ENCODE results near the gene IL17RD. TPM values are rescaled to one million over a fixed set of nuclear protein-coding genes. Genes with fewer than 3 reads are reported as not detected.

Gene IL17RD
- total and polyA plus RNA-seq, 10 of the 15 experiments (the other 5 are each of a cell fraction or from before 2014, with no cell fraction given): 0.01 to 0.08 (median 0.04) TPM; not detected in 3

DNA sequence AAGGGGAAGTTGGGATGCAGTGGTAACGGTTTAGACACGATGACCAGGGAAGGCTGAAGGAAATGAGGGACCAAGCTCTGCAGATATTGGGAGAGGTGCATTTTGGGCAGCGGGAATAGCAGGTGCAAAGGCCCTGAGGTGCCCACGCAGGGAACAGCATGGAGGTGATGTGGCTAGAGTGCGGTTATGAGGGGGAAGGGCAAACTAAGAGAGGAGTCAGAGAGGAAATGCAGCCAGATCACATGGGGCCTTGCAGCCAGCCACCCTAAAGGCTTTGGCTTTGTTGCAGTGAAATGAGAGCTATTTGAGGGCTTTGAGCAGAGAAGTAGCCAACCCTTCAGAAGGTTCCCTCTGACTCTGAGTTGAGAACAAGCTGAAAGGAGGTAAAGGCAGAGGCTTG is 102.1 kb downstream of the IL17RD start:
- H3K36me3 ChIP-seq (ENCODE audit: control insufficient read depth in 2 of 2, insufficient read depth in 2 of 2, low read length in 1 of 2): no peaks in the 10 kb centered on the region
- WGBS (ENCODE audit: insufficient coverage, insufficient replicate concordance, low lambda C conversion rate, missing lambda C conversion rate): 28% methylated on average over 5 of the region's 5 CpGs
- in situ Hi-C loops (cut with MboI) (no loop called here), intact Hi-C loops (cut with micrococcal nuclease; ENCODE audit: unreplicated experiment) (loop anchor here (10.0 kb wide), 1 partner anchor 358 kb away; no protein-coding TSS in a partner anchor)
- no peak overlapping the region for H2AFZ ChIP-seq (ENCODE audit: control insufficient read depth, low read depth, low read length)
- FAIRE-seq (no peak), DNase-seq (ENCODE audit: low read depth, low spot score) (no peak), ATAC-seq (no peak)
- ChIA-PET CTCF (interaction anchor here (0.8 to 1.3 kb wide), 5 partner anchors 8 to 360 kb away, joined by 3 to 4 read pairs (median 3); no protein-coding TSS in a partner anchor), POLR2A (interaction anchor here (0.7 kb wide), 1 partner anchor 14 kb away, joined by 3 read pairs; no protein-coding TSS in a partner anchor), SMC1A (ENCODE audit: uncharacterized antibody, unreplicated experiment) (interaction anchor here (1.3 to 1.9 kb wide), 2 partner anchors 14 to 16 kb away, joined by 3 to 7 read pairs; no protein-coding TSS in a partner anchor), RAD21 (ENCODE audit: unreplicated experiment) (no interaction called here)
- no peaks in the 10 kb centered on the region for H3K27me3 ChIP-seq (replicated peaks in 1 of 2; ENCODE audit: control insufficient read depth in 2 of 2, insufficient read depth in 2 of 2, low read length in 1 of 2)
- no peak overlapping the region for H3K4me2 ChIP-seq (ENCODE audit: control insufficient read depth, insufficient read depth)
- no TSS peak for BruUV-seq (replicated peaks)
- no peak overlapping the region for H3K4me3 ChIP-seq
- H3K79me2 ChIP-seq (ENCODE audit: control insufficient read depth, insufficient read depth, low read length): no peaks in the 10 kb centered on the region
- peaks cover 3% of the 10 kb centered on the region; the same call in 1 of the 2 replicates for H3K4me1 ChIP-seq (ENCODE audit: control insufficient read depth, insufficient read depth, low read length)
- no peaks in the 10 kb centered on the region; the same call in 1 of the 3 replicates for H3K9me3 ChIP-seq (replicated peaks; ENCODE audit: control insufficient read depth, insufficient read depth, low read length)
- TF ChIP-seq ZNF384 (IDR thresholded peaks at IDR 0.05; ENCODE audit: borderline replicate concordance, low read depth, low read length): no peak
- no peaks in the 10 kb centered on the region for H4K20me1 ChIP-seq (ENCODE audit: control insufficient read depth, insufficient read depth)
- no peak overlapping the region for H3K27ac ChIP-seq (ENCODE audit: control insufficient read depth, insufficient read depth)
- H3K9ac ChIP-seq (ENCODE audit: control insufficient read depth, insufficient read depth, low read length): no peak overlapping the region

DNA sequence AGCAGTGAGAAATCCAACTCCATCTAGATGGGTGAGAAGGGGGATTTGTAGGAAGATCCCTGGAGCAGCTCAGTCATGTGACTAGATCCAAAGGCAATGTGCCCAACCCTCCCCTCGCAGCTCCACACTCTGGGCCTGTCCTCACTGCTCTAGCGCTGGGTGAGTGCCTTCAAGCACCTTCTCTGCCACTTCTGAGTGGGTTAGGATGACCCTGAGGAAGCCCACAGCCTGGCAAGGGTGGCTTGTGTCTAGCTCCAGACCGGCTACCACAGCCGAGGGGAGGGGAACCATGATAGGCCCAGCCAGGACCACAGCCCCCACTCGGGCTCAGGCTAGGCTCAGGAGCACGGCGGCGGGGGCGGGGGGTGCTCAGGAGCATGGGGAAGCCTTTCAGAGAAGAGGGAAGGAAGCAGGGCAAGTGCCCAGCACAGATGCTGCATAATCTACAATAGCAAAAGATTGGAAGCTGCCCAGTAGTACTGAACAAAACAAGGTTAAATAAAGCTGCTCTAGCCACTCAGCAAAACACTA is 103.0 kb downstream of the IL17RD start:
- DNase-seq (ENCODE audit: low read depth, low spot score) (no peak), FAIRE-seq (no peak), ATAC-seq (no peak)
- WGBS (ENCODE audit: insufficient coverage, insufficient replicate concordance, low lambda C conversion rate, missing lambda C conversion rate): 33% methylated on average over 7 of the region's 9 CpGs
- Histone ChIP-seq H3K79me2 (ENCODE audit: control insufficient read depth, insufficient read depth, low read length) (no peaks in the 10 kb centered on the region), H3K4me3 (no peak overlapping the region), H4K20me1 (ENCODE audit: control insufficient read depth, insufficient read depth) (no peaks in the 10 kb centered on the region), H3K27me3 (replicated peaks in 1 of 2; ENCODE audit: control insufficient read depth in 2 of 2, insufficient read depth in 2 of 2, low read length in 1 of 2) (no peaks in the 10 kb centered on the region), H2AFZ (ENCODE audit: control insufficient read depth, low read depth, low read length) (no peak overlapping the region), H3K4me2 (ENCODE audit: control insufficient read depth, insufficient read depth) (no peak overlapping the region), H3K9ac (ENCODE audit: control insufficient read depth, insufficient read depth, low read length) (no peak overlapping the region), H3K9me3 (replicated peaks; ENCODE audit: control insufficient read depth, insufficient read depth, low read length) (no peaks in the 10 kb centered on the region; the same call in 1 of the 3 replicates), H3K27ac (ENCODE audit: control insufficient read depth, insufficient read depth) (no peak overlapping the region), H3K4me1 (ENCODE audit: control insufficient read depth, insufficient read depth, low read length) (no peaks in the 10 kb centered on the region), H3K36me3 (ENCODE audit: control insufficient read depth in 2 of 2, insufficient read depth in 2 of 2, low read length in 1 of 2) (no peaks in the 10 kb centered on the region)
- ChIA-PET RAD21 (ENCODE audit: unreplicated experiment) (no interaction called here), POLR2A (interaction anchor here (0.7 kb wide), 1 partner anchor 14 kb away, joined by 3 read pairs; no protein-coding TSS in a partner anchor), SMC1A (ENCODE audit: uncharacterized antibody, unreplicated experiment) (interaction anchor here (0.5 to 1.3 kb wide), 2 partner anchors 15 to 100 kb away, joined by 3 to 4 read pairs; no protein-coding TSS in a partner anchor), CTCF (interaction anchor here (0.9 to 1.3 kb wide), 3 partner anchors 9 to 74 kb away, joined by 3 to 4 read pairs (median 3); no protein-coding TSS in a partner anchor)
- intact Hi-C loops (cut with micrococcal nuclease; ENCODE audit: unreplicated experiment): loop anchor here (10.0 kb wide), 1 partner anchor 357 kb away; no protein-coding TSS in a partner anchor
- BruUV-seq (replicated peaks): no TSS peak
- in situ Hi-C loops (cut with MboI): no loop called here
- TF ChIP-seq, protein P1, sequence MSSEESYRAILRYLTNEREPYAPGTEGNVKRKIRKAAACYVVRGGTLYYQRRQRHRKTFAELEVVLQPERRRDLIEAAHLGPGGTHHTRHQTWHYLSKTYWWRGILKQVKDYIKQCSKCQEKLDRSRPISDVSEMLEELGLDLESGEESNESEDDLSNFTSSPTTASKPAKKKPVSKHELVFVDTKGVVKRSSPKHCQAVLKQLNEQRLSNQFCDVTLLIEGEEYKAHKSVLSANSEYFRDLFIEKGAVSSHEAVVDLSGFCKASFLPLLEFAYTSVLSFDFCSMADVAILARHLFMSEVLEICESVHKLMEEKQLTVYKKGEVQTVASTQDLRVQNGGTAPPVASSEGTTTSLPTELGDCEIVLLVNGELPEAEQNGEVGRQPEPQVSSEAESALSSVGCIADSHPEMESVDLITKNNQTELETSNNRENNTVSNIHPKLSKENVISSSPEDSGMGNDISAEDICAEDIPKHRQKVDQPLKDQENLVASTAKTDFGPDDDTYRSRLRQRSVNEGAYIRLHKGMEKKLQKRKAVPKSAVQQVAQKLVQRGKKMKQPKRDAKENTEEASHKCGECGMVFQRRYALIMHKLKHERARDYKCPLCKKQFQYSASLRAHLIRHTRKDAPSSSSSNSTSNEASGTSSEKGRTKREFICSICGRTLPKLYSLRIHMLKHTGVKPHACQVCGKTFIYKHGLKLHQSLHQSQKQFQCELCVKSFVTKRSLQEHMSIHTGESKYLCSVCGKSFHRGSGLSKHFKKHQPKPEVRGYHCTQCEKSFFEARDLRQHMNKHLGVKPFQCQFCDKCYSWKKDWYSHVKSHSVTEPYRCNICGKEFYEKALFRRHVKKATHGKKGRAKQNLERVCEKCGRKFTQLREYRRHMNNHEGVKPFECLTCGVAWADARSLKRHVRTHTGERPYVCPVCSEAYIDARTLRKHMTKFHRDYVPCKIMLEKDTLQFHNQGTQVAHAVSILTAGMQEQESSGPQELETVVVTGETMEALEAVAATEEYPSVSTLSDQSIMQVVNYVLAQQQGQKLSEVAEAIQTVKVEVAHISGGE (CRISPR knock-in tag; IDR thresholded peaks at IDR 0.05): no peak
- TF ChIP-seq HDAC6 (IDR thresholded peaks at IDR 0.05; ENCODE audit: unreplicated experiment): no peak
- no peak for TF ChIP-seq CBFB (IDR thresholded peaks at IDR 0.05; ENCODE audit: low read depth)
- TF ChIP-seq, protein P2, sequence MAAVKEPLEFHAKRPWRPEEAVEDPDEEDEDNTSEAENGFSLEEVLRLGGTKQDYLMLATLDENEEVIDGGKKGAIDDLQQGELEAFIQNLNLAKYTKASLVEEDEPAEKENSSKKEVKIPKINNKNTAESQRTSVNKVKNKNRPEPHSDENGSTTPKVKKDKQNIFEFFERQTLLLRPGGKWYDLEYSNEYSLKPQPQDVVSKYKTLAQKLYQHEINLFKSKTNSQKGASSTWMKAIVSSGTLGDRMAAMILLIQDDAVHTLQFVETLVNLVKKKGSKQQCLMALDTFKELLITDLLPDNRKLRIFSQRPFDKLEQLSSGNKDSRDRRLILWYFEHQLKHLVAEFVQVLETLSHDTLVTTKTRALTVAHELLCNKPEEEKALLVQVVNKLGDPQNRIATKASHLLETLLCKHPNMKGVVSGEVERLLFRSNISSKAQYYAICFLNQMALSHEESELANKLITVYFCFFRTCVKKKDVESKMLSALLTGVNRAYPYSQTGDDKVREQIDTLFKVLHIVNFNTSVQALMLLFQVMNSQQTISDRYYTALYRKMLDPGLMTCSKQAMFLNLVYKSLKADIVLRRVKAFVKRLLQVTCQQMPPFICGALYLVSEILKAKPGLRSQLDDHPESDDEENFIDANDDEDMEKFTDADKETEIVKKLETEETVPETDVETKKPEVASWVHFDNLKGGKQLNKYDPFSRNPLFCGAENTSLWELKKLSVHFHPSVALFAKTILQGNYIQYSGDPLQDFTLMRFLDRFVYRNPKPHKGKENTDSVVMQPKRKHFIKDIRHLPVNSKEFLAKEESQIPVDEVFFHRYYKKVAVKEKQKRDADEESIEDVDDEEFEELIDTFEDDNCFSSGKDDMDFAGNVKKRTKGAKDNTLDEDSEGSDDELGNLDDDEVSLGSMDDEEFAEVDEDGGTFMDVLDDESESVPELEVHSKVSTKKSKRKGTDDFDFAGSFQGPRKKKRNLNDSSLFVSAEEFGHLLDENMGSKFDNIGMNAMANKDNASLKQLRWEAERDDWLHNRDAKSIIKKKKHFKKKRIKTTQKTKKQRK (IDR thresholded peaks at IDR 0.05; ENCODE audit: low read depth, low read length): no peak
- TF ChIP-seq, protein P3, sequence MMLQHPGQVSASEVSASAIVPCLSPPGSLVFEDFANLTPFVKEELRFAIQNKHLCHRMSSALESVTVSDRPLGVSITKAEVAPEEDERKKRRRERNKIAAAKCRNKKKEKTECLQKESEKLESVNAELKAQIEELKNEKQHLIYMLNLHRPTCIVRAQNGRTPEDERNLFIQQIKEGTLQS (IDR thresholded peaks at IDR 0.05; ENCODE audit: borderline replicate concordance, extremely low read depth, low read depth, low read length): no peak
- no peak for TF ChIP-seq NFXL1 (IDR thresholded peaks at IDR 0.05; ENCODE audit: borderline replicate concordance)

All from GM12878 (cell line).